T1000 (cell line): ENCODE results near the gene IRF1.
A peak's percentile ranks its signal among the peaks of the same experiment; 100 is the strongest.
"Not testable (repeated sequence)": the region's sequence is repeated elsewhere in the genome, so short reads cannot be mapped to it uniquely, and the experiment has no call there.

Experiments
- DNase-seq: peaks from one replicate; lab custom pipeline; 2025; ENCODE audit warnings: mixed read lengths; lab: John Stamatoyannopoulos, UW

Gene IRF1

GRCh38 chr5:132439521-132440089 is 51.0 kb downstream of the IRF1 start:
- DNase-seq: peak; percentile 36

- DNase-seq: no peak
Observed at GRCh38 chr5:132438917-132439316, 51.7 kb downstream of the IRF1 start.

GRCh38 chr5:132438267-132438645 is 52.3 kb downstream of the IRF1 start:
- DNase-seq: not testable (repeated sequence)

DNA sequence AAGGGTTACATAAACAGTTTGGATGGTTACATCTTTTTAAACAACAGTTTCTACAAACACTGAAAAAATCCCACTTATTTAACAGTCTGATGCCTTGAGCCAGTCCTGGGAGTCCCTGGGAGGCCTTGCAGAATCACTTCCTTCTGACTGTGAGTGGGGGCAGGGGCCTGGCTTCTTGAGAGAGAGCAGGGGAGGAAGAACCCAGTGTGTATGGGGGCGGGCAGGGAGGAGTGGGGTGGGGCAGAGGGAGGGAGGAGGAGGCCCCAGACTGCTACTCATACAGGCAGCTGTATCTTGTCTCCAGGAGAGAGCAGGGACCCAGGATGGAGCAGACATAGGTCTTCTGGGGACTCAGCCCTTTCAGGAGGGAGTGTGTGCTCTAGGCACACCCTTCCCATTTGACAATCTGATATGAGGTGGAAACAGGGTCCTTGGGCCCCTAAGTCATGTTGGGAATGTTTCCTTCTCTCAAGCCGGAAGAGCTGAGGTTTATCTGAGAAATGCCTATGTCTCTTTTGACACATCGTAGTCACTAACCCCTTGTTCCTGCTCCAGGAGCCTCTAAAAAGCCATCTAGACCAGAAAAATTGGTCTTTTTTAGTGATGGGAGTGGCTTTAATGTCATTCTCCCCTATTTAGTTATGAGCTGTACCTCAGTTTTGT is 52.8 kb downstream of the IRF1 start:
- DNase-seq: peak; percentile 54

- DNase-seq: no peak
Observed at GRCh38 chr5:132436936-132437335, 53.6 kb downstream of the IRF1 start.

DNA sequence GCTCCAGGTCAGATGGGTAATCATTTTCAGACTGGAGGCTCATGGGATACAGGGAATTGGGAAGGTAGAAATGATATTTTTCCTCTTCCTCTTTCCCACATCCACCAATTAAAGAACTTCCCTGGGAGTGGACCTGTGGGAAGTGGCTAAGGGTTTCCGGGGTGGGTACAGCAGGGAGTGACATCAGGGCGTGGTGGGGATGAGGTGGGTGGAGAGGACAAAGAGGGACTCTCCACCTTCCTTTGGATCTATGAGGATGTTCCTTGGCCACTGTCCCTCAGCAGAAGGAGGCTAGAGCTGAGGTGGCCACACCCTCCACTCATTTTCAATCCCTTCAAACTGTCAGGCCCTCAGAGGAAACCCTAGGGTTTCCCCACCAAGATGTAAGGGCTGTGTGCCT is 54.7 kb downstream of the IRF1 start:
- DNase-seq: no peak

DNA sequence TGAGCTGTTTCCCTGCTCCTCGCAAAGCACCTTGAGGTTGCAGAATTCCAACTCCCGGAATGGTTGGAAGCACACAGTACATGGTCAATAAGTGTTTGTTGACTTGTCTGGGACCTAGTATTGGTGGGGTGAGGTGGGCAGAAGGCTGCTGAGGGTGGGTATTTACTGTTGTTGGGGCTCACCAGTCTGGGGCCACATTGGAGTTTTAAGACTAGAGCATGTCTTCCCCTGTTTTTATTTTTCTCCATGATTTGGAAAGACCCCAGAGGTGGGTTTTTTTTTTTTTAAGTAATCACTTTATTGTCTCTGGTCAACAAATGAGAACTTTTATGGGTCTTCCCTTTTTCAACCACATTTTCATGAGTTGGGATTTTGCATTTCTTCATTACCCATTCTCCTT is 55.1 kb downstream of the IRF1 start:
- no peak for DNase-seq

- no peak for DNase-seq
Observed at GRCh38 chr5:132434416-132435286, 55.9 kb downstream of the IRF1 start.

- no peak for DNase-seq
Observed at GRCh38 chr5:132433141-132433540, 57.4 kb downstream of the IRF1 start.

- no peak for DNase-seq
Observed at GRCh38 chr5:132431632-132432031, 58.9 kb downstream of the IRF1 start.
